HG03520 (cell line): ENCODE measurements around the gene RAB44.

Experiments
- ATAC-seq: cut with Tn5 transposase; IDR thresholded peaks from one replicate; pipeline ENCODE4 v1.9.1; 2021; ENCODE audit warnings: mild to moderate bottlenecking, moderate library complexity; ENCODE audit not compliant: unreplicated experiment

RAB44 gene

GRCh38 chr6:36765594-36766398, 68.2 kb downstream of the RAB44 start:
- peak; percentile 56 for ATAC-seq

GRCh38 chr6:36766399-36766945, 68.8 kb downstream of the RAB44 start:
- no peak for ATAC-seq

GRCh38 chr6:36769183-36769675, 71.6 kb downstream of the RAB44 start:
- ATAC-seq, result no peak

GRCh38 chr6:36769676-36770499, 72.3 kb downstream of the RAB44 start:
- ATAC-seq, result no peak

- no peak for ATAC-seq
Measured at GRCh38 chr6:36771145-36771544, 73.5 kb downstream of the RAB44 start.

- ATAC-seq, result no peak
Measured at GRCh38 chr6:36772397-36772796, 74.8 kb downstream of the RAB44 start.

GRCh38 chr6:36774331-36774730, 76.7 kb downstream of the RAB44 start:
- ATAC-seq, result no peak

- no peak for ATAC-seq
Measured at GRCh38 chr6:36776167-36776566, 78.5 kb downstream of the RAB44 start.

- no peak for ATAC-seq
Measured at GRCh38 chr6:36777801-36778200, 80.2 kb downstream of the RAB44 start.

- no peak for ATAC-seq
Measured at GRCh38 chr6:36779227-36779626, 81.6 kb downstream of the RAB44 start.

- ATAC-seq, result no peak
Measured at GRCh38 chr6:36780442-36781177, 83.0 kb downstream of the RAB44 start.

GRCh38 chr6:36781669-36782068, 84.0 kb downstream of the RAB44 start:
- no peak for ATAC-seq
